ENCODE data around the gene CLCNKB. TPM values are rescaled to one million over a fixed set of nuclear protein-coding genes. Genes with fewer than 3 reads are reported as not detected.
"Not testable (repeated sequence)": the region's sequence is repeated elsewhere in the genome, so short reads cannot be mapped to it uniquely, and the experiment has no call there.

The CLCNKB gene
- polyA plus RNA-seq, 3 donors from 2014 or later, result not detected

DNA sequence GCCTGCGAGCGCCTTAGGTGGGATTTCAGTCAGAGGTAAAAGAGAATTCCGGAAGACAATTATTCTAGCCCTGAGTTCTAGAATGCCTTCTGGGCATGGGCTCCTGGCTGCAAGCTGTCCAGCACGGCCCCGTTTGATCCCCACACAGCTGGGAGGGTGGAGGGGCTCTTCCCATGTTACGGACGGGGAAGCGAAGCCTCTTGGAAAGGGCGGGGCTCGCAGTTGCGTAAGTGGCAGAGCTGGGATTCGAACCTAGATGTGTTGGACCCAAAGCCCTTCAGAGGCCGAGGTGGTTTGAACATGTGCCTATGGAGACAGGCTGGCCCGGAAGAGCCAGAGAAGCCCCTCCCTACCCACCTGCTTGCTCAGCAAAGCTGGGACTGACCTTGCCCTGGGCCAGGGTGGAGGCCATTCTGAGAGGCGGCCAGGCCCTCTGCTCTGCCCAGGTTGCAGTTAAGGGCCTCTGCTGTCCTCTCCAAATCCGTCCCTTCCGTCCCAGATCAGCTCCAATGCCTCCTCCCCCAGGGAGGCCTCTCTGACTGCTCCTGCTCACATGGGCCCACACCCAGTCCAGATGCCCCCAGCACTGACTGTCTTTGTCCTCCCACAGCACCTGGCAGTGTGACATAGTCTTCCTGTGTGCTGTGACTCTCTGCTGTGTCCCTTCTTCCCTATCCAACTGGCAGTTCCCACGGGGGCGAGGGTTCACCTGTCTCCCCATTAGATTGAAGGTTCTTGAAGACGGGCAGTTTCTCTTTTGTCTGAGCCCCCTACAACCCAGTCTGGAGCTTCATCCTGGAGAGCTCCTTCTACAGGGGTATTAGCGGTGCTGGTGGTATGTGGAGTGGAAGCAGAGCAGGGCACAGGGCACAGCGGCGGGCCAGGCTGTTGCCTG lies 24.6 kb upstream of the CLCNKB start:
- no peaks in the 10 kb centered on the region for H3K36me3 Mint-ChIP-seq
- no peak for DNase-seq
- peaks cover 0 to 1% (median under 1%) of the 10 kb centered on the region in 3 donors for H3K27me3 Mint-ChIP-seq (ENCODE audit: low read depth in 3 of 3)
- H3K27ac Mint-ChIP-seq, result no peak overlapping the region
- no peaks in the 10 kb centered on the region for H3K9me3 Mint-ChIP-seq
- H3K4me1 Mint-ChIP-seq, result no peaks in the 10 kb centered on the region
- H3K4me3 Mint-ChIP-seq, result no peak overlapping the region

DNA sequence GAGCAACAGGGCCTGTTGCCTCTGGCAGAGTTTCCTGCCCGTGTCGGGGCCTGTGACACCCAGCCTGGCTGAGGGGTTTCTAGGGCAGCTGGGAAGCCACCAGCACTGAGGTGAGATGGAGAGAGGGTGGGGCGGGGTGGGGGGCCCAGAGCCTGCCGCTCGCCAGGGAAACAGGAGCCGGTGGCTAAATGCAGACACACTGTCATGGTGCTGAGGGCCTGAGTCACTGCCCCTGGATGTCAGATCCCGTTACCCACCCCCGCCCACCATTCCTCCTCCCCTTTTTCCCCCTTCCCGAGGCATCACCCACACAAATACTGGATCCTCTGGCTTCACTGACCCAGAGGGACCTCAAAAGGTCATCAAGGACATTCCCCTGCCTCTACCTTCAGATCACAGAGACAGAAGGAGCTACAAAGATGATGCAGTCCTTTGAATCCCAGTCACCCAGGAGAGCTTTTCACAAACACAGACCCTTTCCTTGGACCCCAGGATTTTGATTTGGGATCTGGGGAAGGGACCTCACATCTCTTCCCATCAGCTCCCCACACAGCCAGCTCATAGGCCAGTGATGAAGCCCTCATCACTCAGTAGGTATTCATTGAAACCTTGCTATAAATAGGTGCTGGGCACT lies 23.8 kb upstream of the CLCNKB start:
- H3K27ac Mint-ChIP-seq, result no peak overlapping the region
- DNase-seq, result no peak

DNA sequence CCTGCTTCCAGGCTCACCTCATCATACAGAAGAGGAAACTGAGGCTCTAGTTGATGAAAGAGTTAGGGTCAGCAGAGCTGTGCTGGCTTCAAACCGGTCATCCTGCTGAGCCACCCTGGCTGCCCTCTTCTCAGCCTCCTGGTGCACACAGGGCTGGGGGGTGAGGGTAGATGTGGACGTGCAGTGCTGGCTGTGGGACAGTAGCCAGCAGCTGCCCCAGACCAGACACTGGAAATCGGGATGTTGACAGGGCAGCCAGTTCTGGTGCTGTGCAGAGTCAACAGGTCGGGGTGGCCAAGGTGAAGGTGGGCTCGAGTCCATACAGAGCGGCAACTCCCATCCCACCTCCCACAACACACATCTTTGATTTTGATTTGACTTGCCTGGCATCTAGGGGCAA lies 23.3 kb upstream of the CLCNKB start:
- no peaks in the 10 kb centered on the region for H3K4me1 Mint-ChIP-seq
- H3K27ac Mint-ChIP-seq, result no peak overlapping the region
- peaks cover 0 to 2% (median 1%) of the 10 kb centered on the region in 3 donors for H3K27me3 Mint-ChIP-seq (ENCODE audit: low read depth in 3 of 3)
- DNase-seq, result no peak
- H3K36me3 Mint-ChIP-seq, result no peaks in the 10 kb centered on the region
- no peak overlapping the region for H3K4me3 Mint-ChIP-seq
- H3K9me3 Mint-ChIP-seq, result no peaks in the 10 kb centered on the region

More for the DNA sequence above, 23.8 kb upstream of the CLCNKB start:
- H3K36me3 Mint-ChIP-seq, result no peaks in the 10 kb centered on the region
- H3K9me3 Mint-ChIP-seq, result no peaks in the 10 kb centered on the region
- peaks cover 0 to 2% (median 1%) of the 10 kb centered on the region in 3 donors for H3K27me3 Mint-ChIP-seq (ENCODE audit: low read depth in 3 of 3)
- no peak overlapping the region for H3K4me3 Mint-ChIP-seq
- H3K4me1 Mint-ChIP-seq, result no peaks in the 10 kb centered on the region

DNA sequence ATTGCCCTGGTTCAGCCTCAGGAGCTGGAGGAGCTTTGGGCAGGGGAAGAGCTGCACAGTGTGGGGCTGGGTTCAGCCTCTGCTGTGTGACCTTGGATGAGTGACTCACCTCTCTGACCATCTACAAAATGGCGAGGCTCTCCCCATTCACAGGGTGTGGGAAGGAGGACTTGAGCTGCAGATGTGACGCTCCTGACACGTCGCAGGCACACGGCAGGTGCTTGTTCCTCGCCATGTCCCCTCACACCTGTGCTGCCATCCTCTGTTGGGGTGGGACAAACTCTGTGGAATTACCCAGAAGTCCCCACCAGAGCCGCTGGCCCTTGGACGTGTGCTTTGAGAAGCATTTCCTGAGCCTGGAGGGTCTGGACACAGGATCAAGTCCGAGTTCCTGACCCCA lies 22.7 kb upstream of the CLCNKB start:
- H3K4me3 Mint-ChIP-seq; H3K4me1 Mint-ChIP-seq; H3K9me3 Mint-ChIP-seq; DNase-seq; H3K27ac Mint-ChIP-seq; H3K27me3 Mint-ChIP-seq (ENCODE audit: low read depth in 3 of 3); H3K36me3 Mint-ChIP-seq: not testable (repeated sequence)

DNA sequence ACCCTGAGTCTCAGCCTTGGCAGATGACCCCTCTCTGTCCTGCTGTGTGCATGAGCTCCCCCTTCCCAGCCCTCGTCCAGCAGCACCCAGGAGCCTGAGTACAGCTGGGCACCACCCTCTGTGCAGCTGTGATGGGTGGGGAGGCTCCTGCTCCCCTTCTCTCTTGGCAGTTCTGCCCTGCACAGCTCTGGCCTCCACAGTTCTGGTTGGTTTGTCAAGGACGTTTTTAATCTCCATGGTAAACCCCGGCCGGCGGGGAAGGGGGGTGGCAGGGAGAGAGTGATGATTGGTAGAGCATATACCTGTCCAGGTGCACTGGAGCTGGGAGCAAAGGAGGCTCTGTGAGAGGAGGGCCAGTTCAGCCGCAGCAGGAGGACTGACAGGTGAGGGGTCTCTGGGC lies 21.9 kb upstream of the CLCNKB start, which contains the start of gene CLCNKA:
Gene CLCNKA, plus strand, starts transcription at position 356 of the 400 bp plus-strand sequence. CDS start 584 bp downstream, outside the sequence.
- no peak within 1 kb of the TSS for H3K27ac Mint-ChIP-seq
- no peaks in the 10 kb centered on the region for H3K9me3 Mint-ChIP-seq
- no peak for DNase-seq
- H3K27me3 Mint-ChIP-seq (ENCODE audit: low read depth in 3 of 3), result peaks cover 0 to 2% (median 1%) of the 10 kb centered on the region in 3 donors
- H3K4me1 Mint-ChIP-seq, result no peaks in the 10 kb centered on the region
- H3K36me3 Mint-ChIP-seq, result no peaks in the 10 kb centered on the region
- no peak within 1 kb of the TSS for H3K4me3 Mint-ChIP-seq

DNA sequence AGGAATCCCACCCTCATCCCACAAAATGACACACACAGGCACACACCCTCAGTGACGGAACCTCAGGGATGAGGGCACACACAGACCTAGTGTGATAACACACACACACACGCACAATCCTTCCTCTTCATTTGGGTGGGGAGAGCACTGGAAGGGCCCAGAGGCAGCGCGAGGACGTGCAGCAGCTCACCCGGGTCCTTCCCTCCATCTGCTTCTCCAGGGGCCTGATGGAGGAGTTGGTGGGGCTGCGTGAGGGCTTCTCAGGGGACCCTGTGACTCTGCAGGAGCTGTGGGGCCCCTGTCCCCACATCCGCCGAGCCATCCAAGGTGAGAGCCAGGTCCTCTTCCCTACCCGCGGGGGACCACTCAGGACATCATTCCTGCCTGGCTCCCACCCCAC lies 21.2 kb upstream of the CLCNKB start:
- H3K4me1 Mint-ChIP-seq, result no peaks in the 10 kb centered on the region
- no peaks in the 10 kb centered on the region for H3K36me3 Mint-ChIP-seq
- H3K27ac Mint-ChIP-seq, result no peak overlapping the region
- H3K27me3 Mint-ChIP-seq (ENCODE audit: low read depth in 3 of 3), result peaks cover 0 to 2% (median 1%) of the 10 kb centered on the region in 3 donors
- DNase-seq, result no peak
- H3K4me3 Mint-ChIP-seq, result no peak overlapping the region
- no peaks in the 10 kb centered on the region for H3K9me3 Mint-ChIP-seq

DNA sequence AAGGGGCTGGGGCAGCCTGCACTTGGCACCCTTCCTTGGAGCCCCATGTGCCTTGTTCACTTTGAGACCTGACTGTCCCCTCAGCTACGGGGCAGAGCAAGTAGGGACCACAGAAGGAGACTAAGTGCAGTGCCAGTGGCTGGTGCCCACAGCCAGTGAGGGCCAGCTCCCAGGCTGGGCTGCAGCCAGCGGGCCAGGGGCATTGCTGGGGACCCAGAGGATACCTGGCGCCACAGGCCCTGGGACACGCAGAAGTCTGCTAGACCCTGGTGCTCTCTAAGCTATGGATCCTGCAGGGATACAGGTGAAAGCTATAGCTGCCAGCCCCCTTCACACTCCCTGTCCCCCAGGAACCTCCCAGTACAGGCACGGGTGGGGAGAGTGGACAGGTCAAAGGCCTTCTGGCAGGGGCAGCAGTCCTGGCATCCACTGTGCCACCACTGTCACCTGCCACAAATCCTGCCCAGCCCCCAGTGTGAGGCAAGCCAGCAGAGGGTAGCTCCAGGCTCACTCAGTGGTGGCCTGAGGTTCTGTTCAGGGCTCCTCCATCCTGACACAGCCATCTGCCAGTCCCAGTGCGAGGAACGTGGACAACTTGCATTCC lies 20.4 kb upstream of the CLCNKB start:
- no peak for DNase-seq
- Mint-ChIP-seq H3K9me3 (no peaks in the 10 kb centered on the region), H3K27ac (no peak overlapping the region), H3K4me1 (peaks cover 0 to 2% of the 10 kb centered on the region in 2 donors), H3K4me3 (no peak overlapping the region), H3K36me3 (no peaks in the 10 kb centered on the region), H3K27me3 (ENCODE audit: low read depth in 3 of 3) (peaks cover 0 to 2% (median 1%) of the 10 kb centered on the region in 3 donors)

DNA sequence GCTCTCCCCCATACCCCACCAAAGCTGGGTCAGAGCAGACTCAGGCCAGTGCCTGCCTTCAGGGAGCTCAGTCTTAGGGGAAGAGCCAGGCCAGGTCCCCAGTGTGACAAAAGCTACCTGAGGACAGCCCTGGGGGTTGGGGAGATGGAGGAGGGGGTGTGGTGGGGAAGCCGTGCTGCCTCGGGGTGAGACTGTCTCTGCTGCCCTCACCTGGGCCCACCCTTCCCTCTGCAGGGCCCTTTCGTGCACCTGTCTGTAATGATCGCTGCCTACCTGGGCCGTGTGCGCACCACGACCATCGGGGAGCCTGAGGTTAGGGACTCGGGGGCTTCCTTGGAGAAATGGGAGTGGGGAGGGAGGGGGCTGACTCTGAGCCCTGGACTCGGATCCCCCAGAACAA lies 17.3 kb upstream of the CLCNKB start:
- H3K27me3 Mint-ChIP-seq (ENCODE audit: low read depth in 3 of 3); H3K4me1 Mint-ChIP-seq; H3K9me3 Mint-ChIP-seq; H3K27ac Mint-ChIP-seq; DNase-seq; H3K4me3 Mint-ChIP-seq; H3K36me3 Mint-ChIP-seq: not testable (repeated sequence)

DNA sequence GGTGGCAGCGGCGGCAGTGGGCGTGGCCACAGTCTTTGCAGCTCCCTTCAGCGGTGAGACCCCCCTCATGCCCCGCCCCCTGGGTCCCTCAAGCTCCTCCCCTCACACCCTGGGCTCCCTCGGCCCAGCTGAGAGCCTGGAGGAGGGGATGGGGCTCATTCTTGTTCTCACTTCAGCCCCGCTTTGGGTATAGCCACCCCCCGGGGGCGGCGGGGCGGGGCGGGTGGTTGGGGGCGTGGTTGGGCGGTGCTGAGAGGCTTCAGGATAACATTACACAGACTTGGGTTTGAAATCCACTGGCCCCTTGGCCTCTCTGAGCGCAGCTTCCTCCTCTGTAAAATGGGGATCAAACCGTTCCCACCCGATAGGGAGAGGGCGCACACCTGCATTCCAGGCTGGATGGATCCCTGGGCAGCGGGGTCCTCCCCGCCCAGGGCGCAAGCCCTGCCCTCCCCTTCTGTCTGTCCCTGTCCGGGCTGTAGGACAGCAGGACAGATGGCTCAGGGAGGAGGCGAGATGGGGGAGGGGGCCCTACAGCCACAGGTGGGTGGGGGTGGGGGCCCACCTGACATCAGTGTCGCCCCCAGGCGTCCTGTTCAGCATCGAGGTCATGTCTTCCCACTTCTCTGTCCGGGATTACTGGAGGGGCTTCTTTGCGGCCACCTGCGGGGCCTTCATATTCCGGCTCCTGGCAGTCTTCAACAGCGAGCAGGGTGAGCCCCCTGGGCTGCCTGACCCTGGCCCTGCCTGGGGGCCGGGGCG lies 16.7 kb upstream of the CLCNKB start:
- Mint-ChIP-seq H3K4me3 (no peak overlapping the region), H3K27ac (no peak overlapping the region), H3K4me1 (peaks cover 0 to 2% of the 10 kb centered on the region in 2 donors), H3K27me3 (ENCODE audit: low read depth in 3 of 3) (peaks cover 0 to 2% (median 2%) of the 10 kb centered on the region in 3 donors), H3K36me3 (no peaks in the 10 kb centered on the region), H3K9me3 (no peaks in the 10 kb centered on the region)
- no peak for DNase-seq

DNA sequence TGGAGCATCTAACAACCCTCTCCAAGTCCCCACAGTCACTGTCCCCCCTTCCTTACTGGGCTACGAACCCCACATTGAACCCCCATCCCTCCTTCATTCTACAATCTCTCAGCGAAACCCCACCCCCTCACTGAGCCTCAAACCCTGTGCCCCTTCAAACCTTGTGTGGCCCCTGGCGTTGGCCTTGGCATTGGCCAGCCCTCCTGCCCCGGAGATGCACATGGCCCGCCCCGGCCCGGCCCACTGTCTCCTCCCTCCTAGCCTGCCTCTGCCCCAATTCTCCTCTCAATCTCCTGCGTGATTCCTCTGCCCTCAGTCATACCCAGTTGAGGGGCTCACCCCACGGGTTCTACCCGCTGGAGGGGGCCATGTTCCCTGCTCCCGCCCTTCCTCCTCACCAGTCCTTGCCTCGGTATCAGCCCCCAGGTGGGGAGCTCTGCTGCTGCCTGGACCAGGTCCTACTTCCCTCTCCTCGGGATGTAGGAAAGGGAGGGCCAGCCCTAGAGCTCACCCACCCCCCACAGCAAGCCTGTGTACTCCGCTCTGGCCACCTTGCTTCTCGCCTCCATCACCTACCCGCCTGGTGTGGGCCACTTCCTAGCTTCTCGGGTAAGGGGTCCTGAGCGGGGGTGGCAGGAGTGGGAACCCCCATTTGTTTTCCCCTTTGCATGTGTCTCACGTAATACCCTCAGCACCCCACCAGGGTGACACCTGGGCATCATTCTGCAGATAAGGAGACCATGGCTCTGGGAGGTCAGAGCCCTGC lies 15.2 kb upstream of the CLCNKB start:
- no peak for DNase-seq
- H3K4me3 Mint-ChIP-seq, result no peak overlapping the region

DNA sequence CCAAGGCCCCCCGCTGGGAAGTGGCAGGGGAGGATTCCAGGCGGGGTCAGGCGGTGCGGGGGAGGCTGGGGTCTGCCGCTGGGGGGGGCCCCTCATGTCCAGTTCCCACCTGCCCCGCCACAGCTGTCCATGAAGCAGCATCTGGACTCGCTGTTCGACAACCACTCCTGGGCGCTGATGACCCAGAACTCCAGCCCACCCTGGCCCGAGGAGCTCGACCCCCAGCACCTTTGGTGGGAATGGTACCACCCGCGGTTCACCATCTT lies 14.6 kb upstream of the CLCNKB start:
- H3K27me3 Mint-ChIP-seq (ENCODE audit: low read depth in 3 of 3); H3K27ac Mint-ChIP-seq; H3K4me1 Mint-ChIP-seq; H3K36me3 Mint-ChIP-seq; H3K9me3 Mint-ChIP-seq; H3K4me3 Mint-ChIP-seq; DNase-seq: not testable (repeated sequence)

More for the DNA sequence above, 15.2 kb upstream of the CLCNKB start:
- peaks cover 0 to 2% of the 10 kb centered on the region in 2 donors for H3K4me1 Mint-ChIP-seq
- H3K27ac Mint-ChIP-seq, result no peak overlapping the region
- H3K27me3 Mint-ChIP-seq (ENCODE audit: low read depth in 3 of 3), result peaks cover 0 to 5% (median 4%) of the 10 kb centered on the region in 3 donors
- H3K9me3 Mint-ChIP-seq, result no peaks in the 10 kb centered on the region
- H3K36me3 Mint-ChIP-seq, result no peaks in the 10 kb centered on the region

DNA sequence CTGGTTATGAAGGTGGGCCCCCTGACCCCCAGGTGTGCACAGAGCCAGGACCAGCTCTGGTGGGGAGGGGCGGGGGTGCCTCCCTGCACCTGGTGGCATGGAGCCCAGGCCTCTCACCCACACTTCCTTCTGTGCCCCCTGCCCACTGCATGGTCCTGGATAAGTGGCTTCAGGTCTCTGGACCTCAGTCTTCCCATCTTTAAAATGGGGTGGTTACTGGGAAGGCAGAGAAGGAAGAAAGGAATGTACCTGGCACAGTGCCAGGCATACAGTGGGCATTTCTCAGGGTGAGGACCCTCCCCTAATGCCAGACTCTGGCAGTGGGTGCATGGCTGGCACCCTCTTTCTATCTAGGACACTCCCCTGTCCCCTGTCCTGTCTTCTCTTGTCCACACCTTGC lies 14.3 kb upstream of the CLCNKB start:
- H3K9me3 Mint-ChIP-seq, result no peaks in the 10 kb centered on the region
- DNase-seq, result no peak
- peak overlapping the region in 1 of 5 donors; percentile 42 for H3K4me3 Mint-ChIP-seq
- H3K36me3 Mint-ChIP-seq, result no peaks in the 10 kb centered on the region
- peaks cover 0 to 2% of the 10 kb centered on the region in 2 donors for H3K4me1 Mint-ChIP-seq
- peaks cover 0 to 5% (median 2%) of the 10 kb centered on the region in 3 donors for H3K27me3 Mint-ChIP-seq (ENCODE audit: low read depth in 3 of 3)
- H3K27ac Mint-ChIP-seq, result no peak overlapping the region

DNA sequence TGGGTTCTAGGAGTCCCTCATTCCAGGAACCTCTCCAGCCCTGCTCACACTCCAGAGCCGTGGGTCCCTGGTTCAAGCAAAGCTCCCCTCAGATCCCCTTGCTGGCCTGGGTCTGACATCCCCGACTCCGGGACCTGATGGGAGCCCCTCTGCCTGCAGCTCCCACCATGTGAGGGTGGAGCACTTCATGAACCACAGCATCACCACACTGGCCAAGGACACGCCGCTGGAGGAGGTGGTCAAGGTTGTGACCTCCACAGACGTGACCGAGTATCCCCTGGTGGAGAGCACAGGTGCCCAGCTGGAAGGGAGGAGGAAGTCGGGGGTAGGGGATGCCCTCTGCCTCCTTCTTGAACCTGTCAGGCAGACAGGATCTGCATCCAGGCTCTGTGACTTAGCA lies 12.0 kb upstream of the CLCNKB start:
- Mint-ChIP-seq H3K36me3 (no peaks in the 10 kb centered on the region), H3K9me3 (no peaks in the 10 kb centered on the region), H3K4me1 (peaks cover 0 to 2% of the 10 kb centered on the region in 2 donors), H3K4me3 (no peak overlapping the region), H3K27me3 (ENCODE audit: low read depth in 3 of 3) (peaks cover 0 to 5% (median 2%) of the 10 kb centered on the region in 3 donors), H3K27ac (no peak overlapping the region)
- no peak for DNase-seq

Measured in immature natural killer cell (primary cell).